ENCODE data around the gene LARGE1.
"Not testable (repeated sequence)": the region's sequence is repeated elsewhere in the genome, so short reads cannot be mapped to it uniquely, and the experiment has no call there.

The LARGE1 gene

GRCh38 chr22:33415401-33415800 lies 504.9 kb downstream of the LARGE1 start:
- no peak for DNase-seq (ENCODE audit: low spot score)

- no peak for DNase-seq (ENCODE audit: low spot score)
Observed at GRCh38 chr22:33409079-33409478, 511.2 kb downstream of the LARGE1 start.

GRCh38 chr22:33405194-33405593 lies 515.1 kb downstream of the LARGE1 start:
- DNase-seq (ENCODE audit: low spot score): no peak

- DNase-seq (ENCODE audit: low spot score): no peak
Observed at GRCh38 chr22:33404723-33405122, 515.6 kb downstream of the LARGE1 start.

GRCh38 chr22:33402325-33402724 lies 518.0 kb downstream of the LARGE1 start:
- no peak for DNase-seq (ENCODE audit: low spot score)

- no peak for DNase-seq (ENCODE audit: low spot score)
Observed at GRCh38 chr22:33401291-33401690, 519.0 kb downstream of the LARGE1 start.

- peak; percentile 3 for DNase-seq (ENCODE audit: low spot score)
Observed at GRCh38 chr22:33400891-33401290, 519.4 kb downstream of the LARGE1 start.

GRCh38 chr22:33400061-33400840 lies 520.0 kb downstream of the LARGE1 start:
- no peak for DNase-seq (ENCODE audit: low spot score)

- no peak for DNase-seq (ENCODE audit: low spot score)
Observed at GRCh38 chr22:33397381-33397907, 522.8 kb downstream of the LARGE1 start.

- DNase-seq (ENCODE audit: low spot score): no peak
Observed at GRCh38 chr22:33393432-33393831, 526.8 kb downstream of the LARGE1 start.

- no peak for DNase-seq (ENCODE audit: low spot score)
Observed at GRCh38 chr22:33391298-33391697, 529.0 kb downstream of the LARGE1 start.

- no peak for DNase-seq (ENCODE audit: low spot score)
Observed at GRCh38 chr22:33389936-33390335, 530.3 kb downstream of the LARGE1 start.

GRCh38 chr22:33386270-33386669 lies 534.0 kb downstream of the LARGE1 start:
- no peak for DNase-seq (ENCODE audit: low spot score)

- no peak for DNase-seq (ENCODE audit: low spot score)
Observed at GRCh38 chr22:33385611-33386010, 534.7 kb downstream of the LARGE1 start.

- DNase-seq (ENCODE audit: low spot score): no peak
Observed at GRCh38 chr22:33382436-33382835, 537.8 kb downstream of the LARGE1 start.

GRCh38 chr22:33381531-33382406 lies 538.5 kb downstream of the LARGE1 start:
- peak; percentile 3 for DNase-seq (ENCODE audit: low spot score)

GRCh38 chr22:33380789-33381530 lies 539.3 kb downstream of the LARGE1 start:
- no peak for DNase-seq (ENCODE audit: low spot score)

- no peak for DNase-seq (ENCODE audit: low spot score)
Observed at GRCh38 chr22:33379836-33380235, 540.4 kb downstream of the LARGE1 start.

- no peak for DNase-seq (ENCODE audit: low spot score)
Observed at GRCh38 chr22:33372875-33373274, 547.4 kb downstream of the LARGE1 start.

- not testable (repeated sequence) for DNase-seq (ENCODE audit: low spot score)
Observed at GRCh38 chr22:33363256-33363655, 557.0 kb downstream of the LARGE1 start.

GRCh38 chr22:33362702-33363101 lies 557.6 kb downstream of the LARGE1 start:
- no peak for DNase-seq (ENCODE audit: low spot score)

GRCh38 chr22:33361581-33361980 lies 558.7 kb downstream of the LARGE1 start:
- DNase-seq (ENCODE audit: low spot score): no peak
